Muscle of arm (tissue), 12 donors: ENCODE measurements around the gene BROX. TPM values are rescaled to one million over a fixed set of nuclear protein-coding genes. Genes with fewer than 3 reads are reported as not detected.
"Not testable (repeated sequence)": the region's sequence is repeated elsewhere in the genome, so short reads cannot be mapped to it uniquely, and the experiment has no call there.

Experiments
- DNase-seq: peaks from one replicate; pipeline ENCODE4 v3.0.0-alpha.2; 2013
- polyA plus RNA-seq, 12 donors: library from polyadenylated mRNA; unstranded; fragments of 120-200 nt; gene quantifications; one replicate each; pipeline ENCODE4 v1.2.1, GENCODE V29; 2013; ENCODE audit not compliant: insufficient read length in 12 of 12

The BROX gene
- polyA plus RNA-seq, 12 donors: 20.7 to 34.5 (median 27.0) TPM; not detected in 1

DNA sequence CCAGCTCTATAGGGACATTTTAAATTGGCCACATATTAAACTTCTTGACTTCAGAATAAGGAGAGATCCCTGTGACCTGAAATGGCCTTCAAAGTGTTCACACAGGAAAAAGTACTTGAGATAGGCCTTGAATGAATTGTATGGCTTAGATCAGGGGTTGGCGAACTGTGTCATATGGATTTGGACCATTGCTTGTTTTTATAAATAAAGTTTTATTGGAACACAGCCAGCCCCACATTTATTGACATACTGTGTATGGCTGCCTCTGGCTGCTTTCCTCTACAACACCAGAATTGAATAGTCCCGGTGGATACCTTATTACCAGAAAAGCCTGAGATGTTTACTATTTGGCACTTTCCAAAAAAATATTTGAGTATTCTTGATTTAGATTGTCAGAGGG lies 4.0 kb downstream of the BROX start:
- no peak for DNase-seq

DNA sequence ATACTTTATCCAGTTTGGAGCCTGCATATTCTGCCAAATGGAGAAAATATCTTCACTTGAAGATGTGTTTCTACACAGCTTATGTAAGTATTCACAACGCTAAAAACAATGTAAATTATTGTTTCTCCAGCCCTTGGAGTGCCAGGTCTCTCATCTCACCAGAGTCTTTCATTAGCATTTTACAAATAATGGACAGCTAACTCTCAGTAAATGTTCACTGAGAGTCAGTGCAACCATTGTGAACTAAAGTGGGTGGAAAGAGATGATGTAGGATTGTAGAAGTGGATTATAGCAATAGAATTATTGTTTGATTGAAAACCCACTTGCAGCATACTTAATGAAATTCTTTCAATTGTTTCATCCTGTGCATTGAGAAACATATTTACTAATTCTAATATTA lies 16.4 kb downstream of the BROX start:
- no peak for DNase-seq

DNA sequence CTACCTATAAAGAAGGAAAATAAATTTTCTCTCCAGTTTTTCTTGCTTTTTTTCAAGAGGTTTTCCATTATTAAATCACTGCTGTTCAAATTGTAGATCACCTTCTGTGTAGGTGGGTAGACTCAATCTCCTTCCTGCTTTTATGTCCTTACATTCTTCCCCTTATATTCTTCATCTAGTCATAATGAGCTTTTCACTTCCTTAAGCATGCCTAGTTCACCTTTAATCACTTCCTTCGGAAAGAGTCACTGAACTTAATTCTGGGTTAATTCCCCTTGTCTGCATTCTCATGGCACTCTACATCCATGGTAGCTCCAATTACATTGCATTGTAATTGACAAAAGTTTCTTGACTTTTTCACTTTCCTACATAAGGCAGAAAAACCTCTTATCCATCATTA lies 18.5 kb downstream of the BROX start:
- no peak for DNase-seq

DNA sequence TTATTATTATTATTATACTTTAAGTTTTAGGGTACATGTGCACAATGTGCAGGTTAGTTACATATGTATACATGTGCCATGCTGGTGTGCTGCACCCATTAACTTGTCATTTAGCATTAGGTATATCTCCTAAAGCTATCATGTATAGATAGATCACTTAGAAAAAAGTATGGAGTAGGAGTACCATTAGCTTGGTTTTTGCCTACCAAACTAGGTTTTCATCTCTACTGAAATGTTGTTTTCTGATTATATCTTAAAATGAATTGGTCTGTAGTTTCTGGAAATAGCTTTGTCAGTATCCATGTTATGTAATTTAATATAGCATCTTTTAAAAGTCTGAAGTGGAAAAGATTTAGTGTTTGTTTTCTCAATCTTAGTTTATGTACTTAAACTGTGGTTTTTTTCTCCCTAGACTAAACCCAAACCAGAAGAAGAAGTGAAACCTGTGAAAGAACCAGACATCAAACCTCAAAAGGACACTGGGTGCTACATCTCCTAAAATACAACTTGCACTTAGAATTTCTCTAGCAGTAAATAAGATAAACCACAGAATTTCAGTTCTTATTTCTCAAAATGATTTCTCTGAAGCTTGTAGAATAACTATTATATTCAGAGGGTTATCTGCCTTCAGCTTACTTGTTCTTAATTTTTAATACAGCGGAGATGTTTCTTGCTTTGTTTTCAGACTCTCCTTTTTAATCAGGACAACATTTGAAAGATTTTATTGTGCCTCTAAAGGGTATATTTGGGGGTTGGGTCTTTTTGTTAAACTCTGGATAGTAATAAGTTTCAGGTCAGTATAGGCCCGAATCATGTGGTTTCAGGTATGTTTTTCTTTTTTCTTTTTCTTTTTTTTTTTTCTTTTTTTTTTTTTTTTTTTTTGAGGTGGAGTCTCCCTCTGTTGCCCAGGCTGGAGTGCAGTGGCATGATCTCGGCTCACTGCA lies 20.1 kb downstream of the BROX start:
- DNase-seq: no peak

DNA sequence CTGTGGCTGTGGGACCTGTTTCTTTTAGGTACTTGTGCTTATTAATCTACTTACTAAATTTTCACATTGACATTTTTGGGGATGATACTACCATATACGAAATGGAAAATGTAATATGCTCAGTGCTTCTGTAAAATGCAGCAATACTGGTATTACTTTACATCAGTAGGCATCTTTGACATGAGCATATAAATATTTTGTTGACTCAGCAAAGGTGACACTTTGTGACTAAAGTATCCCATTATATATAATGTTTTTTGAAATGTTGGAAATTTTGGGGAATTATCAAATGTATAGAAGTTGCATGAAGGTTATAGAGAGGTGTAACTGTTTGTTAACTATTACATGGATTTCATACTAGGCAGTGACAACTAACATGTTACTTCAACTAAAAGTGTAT lies 22.4 kb downstream of the BROX start:
- DNase-seq: no peak

DNA sequence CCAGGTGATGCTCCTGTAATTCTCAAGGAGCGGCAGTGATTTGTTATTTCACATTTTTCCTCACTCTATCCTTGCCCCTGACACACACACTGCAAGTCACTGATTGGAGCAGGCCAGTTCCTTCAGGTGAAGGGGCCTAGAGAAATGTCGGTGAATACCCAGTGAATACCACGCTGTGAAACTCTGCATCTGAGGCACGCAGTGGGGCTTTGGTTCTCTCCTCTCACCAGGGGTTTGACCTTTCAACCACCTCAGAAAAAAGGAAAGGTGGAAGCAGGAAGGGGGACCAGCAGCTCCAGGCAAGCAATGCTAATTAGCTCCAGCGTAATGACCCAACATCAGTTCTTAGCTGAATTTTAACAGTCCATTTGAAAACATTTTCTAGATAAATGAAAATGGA lies 24.1 kb downstream of the BROX start:
- no peak for DNase-seq

DNA sequence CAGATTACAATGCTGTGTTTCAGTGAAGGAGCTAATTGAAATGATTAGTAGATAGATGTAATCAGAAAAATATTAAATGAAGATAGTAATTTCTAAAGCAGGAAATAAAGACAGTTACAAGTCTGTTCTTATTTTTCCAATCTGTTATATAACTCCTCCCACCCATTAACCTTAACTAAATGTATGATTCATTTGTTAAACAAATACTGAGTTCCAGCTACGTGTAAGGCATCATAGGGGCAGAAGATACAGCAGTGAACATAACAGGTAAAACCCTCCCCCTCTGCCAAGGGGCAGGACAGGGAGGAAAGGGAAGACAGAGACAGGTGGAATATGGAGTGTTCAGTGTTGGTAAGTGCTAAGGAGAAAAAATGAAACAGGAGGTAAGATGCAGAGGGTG lies 24.6 kb downstream of the BROX start, which contains the start of gene FAM177B:
Gene FAM177B (plus strand): TSS at position 231 of the 400 bp plus-strand sequence. CDS start 9,344 bp downstream, outside the sequence.
- DNase-seq: no peak

DNA sequence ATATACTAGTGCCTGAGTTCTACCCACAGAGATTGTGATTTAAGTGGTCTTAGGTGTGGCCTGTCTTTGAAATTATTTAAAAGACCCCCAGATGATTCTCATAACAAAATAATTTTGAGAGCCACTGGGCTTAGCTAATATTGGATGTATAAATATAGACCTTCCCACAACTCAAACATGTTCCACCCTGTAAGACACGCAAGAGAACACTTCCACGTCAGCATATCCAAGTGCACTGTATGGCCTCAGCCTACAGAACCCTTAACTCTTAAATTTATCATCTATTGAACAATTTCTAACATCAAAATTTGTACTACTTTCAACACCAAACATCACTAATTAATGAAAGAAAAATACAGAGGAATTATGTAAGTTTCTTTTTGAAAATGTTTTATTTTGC lies 27.1 kb downstream of the BROX start:
- no peak for DNase-seq

DNA sequence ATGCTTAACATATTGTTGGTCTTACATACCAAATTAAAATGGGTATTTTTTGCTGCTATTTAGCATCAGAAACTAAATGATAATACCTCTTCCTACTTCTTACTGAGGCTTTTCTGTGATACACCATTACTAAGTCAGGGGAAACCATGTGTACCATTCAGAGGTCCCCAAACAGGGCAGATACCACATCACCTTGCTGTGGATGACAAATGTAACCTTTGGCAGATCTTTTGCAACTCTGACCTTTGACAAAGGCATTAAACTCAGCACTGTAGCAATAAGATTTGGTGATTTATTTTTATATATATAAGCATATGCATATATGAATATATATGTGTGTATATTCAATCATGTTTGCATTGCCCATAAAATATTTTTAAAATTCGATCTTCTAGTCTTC lies 27.6 kb downstream of the BROX start:
- DNase-seq: no peak

DNA sequence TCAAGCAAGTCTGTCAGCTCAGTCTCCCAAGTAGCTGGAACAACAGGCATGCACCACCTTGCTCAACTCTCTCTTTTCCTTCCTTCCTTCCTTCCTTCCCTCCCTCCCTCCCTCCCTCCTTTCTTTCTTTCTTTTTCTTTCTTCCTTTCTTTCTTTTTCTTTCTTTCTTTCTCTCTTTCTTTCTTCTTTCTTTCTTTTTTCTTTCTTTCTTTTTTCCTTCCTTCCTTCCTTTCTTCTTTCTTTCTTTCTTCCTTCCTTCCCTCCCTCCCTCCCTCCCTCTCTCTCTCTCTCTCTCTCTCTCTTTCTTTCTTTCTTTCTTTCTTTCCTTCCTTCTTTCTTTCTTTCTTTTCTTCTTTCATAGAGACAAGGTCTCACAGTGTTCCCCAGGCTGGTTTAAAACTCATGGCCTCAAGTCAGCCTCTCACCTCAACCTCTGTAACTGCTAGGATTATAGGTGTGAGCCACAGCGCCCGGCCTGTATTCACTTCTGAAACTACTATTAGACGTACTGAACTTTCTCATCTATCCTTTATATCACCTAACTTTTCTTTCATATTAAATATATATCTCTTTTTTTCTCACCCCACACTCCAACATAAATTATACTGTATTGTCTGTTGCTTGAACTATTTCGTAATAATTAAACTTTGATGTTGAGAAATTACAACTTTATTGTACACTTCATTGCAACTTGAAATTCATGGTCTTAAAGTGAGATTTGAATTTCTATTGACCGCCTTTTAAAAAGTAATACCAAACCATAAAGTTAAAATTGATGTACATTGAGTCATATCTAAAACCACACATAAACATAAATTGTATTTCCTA lies 29.5 kb downstream of the BROX start:
- DNase-seq: not testable (repeated sequence)

DNA sequence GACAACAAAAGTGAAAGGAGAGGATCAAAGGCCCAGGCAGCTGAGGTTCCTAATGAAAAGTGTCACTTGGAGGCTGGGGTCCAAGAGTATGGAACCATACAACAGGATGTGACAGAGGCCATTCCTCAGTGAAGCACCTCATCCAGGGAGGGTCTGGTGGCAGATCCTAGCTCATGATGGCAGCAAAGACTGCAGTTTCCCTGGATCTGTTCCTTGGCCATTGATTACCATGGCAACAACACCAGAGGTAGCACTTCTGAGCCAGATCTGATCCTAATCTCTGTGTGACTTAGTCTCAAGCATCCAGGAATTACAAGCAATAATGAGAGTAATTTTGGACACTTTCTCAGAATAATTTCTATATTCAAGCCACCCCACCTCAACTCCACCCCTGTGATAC lies 37.6 kb downstream of the BROX start:
- no peak for DNase-seq

DNA sequence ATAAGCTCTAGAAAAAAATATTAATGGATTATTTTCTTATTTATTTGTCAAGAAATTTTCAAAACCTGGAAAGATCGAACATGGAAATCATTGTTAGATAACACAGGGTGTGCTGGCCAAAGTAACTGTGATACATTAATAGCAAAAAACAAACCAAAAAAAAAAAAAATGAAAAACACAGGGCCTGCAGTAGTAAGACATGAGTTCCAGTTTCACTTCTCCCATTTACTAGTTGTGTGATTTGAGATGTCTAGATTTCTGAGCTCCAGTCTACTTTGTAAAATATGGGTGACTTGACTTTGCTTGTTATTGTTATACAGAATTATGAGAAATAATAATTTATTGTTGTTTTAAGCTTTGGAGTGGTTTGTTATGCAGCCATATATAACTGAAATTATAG lies 38.3 kb downstream of the BROX start:
- no peak for DNase-seq

DNA sequence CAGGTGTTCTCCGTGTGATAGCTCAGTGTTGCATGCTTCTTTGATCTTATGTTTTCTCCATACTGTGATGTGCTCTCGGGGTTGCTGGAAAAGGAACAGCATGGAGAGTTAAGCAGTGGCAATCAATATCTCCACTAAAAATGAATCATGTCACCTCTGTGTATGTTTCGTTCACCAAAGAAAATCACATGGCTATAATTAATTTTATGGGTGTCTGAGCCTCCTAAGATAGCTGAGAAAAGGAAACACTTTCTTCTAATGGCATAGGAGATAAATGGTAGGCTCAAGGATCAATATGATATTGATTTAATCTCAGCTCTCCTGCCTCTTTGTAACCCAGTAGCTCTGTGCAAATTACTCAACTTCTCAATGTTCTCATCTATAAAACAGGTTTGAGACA lies 38.9 kb downstream of the BROX start:
- DNase-seq: no peak

DNA sequence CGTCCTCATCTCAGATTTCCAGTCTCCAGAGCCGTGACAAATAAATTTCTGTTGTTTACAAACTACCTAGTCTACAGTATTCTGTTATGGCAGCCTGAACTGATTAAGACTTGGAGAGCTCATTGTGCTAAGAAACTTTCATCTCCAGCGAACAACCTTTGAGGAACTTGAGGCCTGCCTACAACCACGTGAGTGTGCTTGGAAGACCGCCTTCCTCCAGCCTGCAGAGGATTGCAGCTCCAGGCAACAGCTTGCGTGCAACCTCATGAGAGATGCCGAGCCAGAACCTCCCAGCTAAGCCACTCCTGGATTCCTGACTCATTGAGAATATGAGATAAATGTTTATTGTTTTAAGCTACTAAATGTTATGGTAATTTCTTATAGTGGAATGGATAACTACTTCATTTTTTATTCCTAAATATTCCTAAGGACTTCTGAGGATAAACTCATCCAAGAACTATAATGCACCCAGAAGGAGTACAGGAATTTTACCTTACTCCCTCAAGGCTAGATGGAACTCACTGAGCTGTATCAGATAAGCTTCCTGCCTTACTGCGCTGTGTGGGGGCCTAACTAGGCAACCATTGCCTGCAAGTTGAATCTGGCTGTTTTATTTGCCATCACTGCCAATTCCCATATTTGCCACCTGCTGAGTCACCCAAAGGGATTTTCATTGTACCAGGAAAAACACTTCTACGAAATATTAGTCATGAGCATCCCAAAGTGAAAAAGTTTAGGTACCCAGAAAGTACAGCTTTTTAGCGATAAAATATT lies 42.2 kb downstream of the BROX start:
- peak; percentile 72 for DNase-seq

DNA sequence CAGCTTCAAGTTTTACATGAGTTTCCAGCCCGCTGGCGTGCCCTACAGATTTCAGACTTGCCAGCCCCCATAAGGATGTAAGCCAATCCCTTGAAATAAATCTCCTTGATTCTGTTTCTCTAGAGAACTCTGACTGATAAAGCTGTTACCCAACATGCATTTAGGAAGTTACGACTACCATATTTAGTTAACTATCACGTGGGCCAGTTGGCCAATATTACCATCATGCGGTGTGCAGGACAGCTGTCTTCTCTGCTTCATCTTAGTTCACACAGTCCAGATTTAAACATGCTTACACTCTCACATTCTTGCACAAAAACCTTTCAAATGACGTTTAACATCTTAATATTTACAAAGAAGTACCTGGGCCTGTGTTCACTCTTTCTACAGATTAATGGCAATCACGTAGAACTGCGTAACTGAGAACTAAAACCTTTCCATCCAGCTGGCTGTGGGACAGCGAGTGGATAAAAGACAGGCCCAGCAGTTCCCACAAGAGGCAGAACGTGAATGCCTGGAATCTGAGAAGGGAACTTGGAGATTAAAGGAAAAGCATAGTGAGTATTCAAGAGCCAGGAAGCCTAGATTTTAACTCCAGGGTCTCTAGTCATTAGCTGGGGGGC lies 45.4 kb downstream of the BROX start:
- peak; percentile 55 for DNase-seq

DNA sequence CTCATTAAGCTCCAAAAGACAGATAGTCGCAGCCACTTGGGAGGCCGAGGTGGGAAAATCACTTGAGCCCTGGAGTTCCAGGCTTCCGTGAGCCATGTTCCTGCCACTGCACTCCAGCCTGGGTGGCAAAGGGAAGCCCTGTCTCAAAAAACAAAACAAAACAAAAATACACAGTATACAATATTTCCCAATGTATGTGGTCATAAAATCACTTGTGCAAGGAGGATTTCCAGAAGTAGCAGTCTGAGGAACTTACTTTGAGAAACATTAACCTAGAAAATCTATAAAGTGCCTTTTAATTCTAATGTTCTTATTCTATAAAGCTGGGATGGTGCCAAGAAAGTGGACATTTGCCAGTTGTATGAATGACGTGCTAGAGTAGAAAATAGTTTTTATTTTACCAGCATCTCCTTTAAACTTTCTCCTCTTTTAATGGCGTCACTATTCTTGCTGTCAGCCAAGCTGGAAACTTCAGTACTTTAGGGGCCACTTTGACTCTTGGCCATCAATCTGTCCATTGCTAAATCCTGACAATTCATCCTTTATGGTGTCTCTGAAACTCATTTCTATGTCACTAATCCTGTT lies 47.2 kb downstream of the BROX start:
- DNase-seq: no peak

DNA sequence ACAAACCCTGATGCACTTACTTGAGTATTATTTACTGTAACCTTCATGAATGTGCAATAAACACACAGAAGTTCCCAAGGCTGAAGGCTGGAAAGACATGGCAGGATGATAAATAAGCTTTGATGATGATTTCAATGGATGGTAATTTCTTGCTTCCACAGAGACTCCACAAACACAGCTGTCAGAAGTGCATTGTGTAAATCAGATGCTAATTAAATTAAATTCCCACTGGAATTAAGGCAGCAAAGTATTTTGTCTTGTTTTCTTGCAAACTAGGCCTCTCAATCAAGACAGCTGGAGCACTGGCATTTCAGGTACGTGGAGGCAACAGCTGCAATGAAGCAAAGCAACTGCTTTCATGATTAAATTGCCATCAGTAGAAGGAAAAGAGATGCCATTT lies 48.7 kb downstream of the BROX start:
- DNase-seq: no peak

DNA sequence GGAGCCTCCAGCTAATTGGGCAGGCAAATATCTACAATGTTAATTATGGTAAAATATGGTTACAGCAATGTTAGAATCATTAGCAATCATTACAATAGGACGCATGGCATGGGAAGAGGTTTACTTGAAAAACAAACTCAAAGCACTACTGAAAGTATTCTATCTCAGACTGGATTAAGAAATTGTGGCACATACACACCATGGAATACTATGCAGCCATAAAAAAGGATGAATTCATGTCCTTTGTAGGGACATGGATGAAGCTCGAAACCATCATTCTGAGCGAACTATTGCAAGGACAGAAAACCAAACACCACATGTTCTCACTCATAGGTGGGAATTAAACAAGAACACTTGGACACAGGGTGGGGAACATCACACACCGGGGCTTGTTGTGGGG lies 49.8 kb downstream of the BROX start:
- DNase-seq: not testable (repeated sequence)

DNA sequence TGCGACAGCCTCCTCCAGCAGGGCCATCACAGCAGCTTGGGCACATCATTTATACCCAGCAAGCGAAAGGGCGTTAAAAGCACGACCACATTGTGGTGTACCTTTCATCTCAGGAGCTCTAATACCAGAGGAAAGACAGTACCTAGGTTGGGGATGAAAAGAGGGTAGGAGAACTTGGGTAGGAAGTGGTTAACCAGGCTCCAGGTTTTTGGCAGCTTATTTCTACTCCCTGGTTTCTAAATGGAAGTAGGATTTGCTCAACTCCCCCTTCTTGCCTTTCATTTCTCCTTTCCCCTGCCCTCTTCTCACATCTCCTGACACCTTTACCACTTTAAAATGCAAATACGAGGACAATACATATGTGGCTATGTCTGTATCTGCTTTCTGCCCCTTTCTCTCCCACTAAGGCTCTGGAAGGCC lies 54.8 kb downstream of the BROX start:
- no peak for DNase-seq

DNA sequence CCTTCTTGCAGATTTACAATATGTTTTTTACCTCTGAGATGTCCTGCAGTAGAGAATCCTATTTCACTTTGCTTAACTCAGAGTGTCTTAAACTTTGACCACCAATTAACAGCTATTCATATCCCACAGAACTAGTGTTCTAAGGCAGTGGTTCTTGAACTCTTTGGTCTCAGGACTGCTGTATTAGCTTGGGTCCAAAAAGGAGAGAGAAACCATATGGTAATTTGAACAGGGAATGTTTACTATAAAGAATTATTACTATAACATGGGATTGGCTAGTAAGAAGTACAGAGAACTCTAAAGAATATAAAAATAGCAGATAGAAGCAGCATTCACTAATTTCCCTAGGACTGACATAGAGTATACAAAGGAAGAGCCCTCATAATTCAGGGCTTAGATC lies 56.2 kb downstream of the BROX start:
- no peak for DNase-seq

DNA sequence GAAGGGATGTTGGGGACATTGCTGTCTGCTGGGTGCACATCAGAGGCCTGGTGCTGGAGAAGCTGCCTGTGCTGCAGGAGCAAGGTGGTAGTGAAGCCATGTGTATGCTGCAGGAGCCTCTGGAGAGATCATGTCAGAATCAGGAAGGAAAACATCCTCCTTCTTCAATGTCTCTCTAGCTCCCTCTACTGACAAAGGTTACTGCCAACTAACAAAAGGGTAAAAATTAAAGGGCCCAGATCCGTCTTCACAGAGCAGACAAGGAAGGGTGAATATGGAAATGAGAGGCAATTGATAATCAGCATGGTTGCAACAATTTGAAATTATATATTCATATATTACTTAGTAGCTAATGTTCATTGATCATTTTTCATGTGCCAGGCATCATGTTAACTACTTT lies 56.8 kb downstream of the BROX start:
- DNase-seq: no peak
